Measurements from ENCODE around the gene SLC25A34. TPM values are rescaled to one million over a fixed set of nuclear protein-coding genes. Genes with fewer than 3 reads are reported as not detected.

SLC25A34 gene
- total RNA-seq, 4 donors from 2014 or later: 7.8 to 17.2 (median 13.8) TPM

DNA sequence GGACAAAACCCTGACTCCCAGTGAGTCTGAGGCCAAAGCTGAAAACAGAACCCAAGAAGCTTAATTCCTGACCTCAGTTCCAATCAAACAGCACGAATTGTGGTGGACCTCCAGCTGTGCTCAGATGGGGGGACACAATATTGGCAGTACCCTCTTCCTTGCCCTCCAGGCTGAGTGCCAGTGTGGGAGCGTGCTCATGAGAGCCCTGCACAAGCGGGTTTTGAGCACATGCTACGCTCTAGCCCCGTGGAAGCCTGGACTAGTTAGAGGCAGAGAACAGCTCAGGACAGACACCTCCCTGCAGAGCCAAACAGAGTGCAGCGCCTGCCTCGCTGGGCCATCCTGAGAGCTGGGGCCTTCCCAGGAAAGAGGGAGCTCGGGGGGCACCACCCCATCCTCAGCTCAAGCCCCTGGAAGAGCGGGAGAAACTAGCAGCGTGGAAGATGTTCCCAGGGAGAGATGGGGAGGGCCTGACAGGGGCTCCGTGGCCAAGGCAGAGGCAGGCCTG is 2.8 kb upstream of the SLC25A34 start:
- Histone ChIP-seq H3K4me1 (peaks cover 30 to 41% of the 10 kb centered on the region in 2 donors), H3K9me3 (no peaks in the 10 kb centered on the region), H3K36me3 (peaks cover 0 to 67% of the 10 kb centered on the region in 2 donors), H3K4me3 (no peak overlapping the region), H3K27me3 (no peaks in the 10 kb centered on the region), H3K27ac (peak overlapping the region; percentile 59 to 95 (median 89))
- TF ChIP-seq, protein P1, sequence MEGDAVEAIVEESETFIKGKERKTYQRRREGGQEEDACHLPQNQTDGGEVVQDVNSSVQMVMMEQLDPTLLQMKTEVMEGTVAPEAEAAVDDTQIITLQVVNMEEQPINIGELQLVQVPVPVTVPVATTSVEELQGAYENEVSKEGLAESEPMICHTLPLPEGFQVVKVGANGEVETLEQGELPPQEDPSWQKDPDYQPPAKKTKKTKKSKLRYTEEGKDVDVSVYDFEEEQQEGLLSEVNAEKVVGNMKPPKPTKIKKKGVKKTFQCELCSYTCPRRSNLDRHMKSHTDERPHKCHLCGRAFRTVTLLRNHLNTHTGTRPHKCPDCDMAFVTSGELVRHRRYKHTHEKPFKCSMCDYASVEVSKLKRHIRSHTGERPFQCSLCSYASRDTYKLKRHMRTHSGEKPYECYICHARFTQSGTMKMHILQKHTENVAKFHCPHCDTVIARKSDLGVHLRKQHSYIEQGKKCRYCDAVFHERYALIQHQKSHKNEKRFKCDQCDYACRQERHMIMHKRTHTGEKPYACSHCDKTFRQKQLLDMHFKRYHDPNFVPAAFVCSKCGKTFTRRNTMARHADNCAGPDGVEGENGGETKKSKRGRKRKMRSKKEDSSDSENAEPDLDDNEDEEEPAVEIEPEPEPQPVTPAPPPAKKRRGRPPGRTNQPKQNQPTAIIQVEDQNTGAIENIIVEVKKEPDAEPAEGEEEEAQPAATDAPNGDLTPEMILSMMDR (IDR thresholded peaks at IDR 0.05 in 4 of 5, conservative IDR thresholded peaks at IDR 0.05 in 1 of 5): no peak
- no peak for TF ChIP-seq POLR2A (IDR thresholded peaks at IDR 0.05)
- peak in 1 of 2 donors; percentile 14 for DNase-seq
- ATAC-seq: no peak
- in situ Hi-C loops (cut with MboI; ENCODE audit: low sequenced_read_pairs in 4 of 4): loop anchor here in 2 of 4 donors (10.0 to 25.0 kb wide), 2 partner anchors 138 to 146 kb away; partner anchors contain the start of gene AGMAT (in 1 of the 2)
- intact Hi-C loops (cut with DNase I; ENCODE audit: low total_unique reads): no loop called here

GRCh38 chr1:15733726-15734226 is 2.3 kb upstream of the SLC25A34 start:
- Histone ChIP-seq H3K4me3 (no peak overlapping the region), H3K4me1 (peaks cover 32 to 41% of the 10 kb centered on the region in 2 donors), H3K27ac (peak overlapping the region; percentile 59 to 95 (median 89)), H3K36me3 (peaks cover 0 to 62% of the 10 kb centered on the region in 2 donors), H3K27me3 (no peaks in the 10 kb centered on the region), H3K9me3 (no peaks in the 10 kb centered on the region)
- intact Hi-C loops (cut with DNase I; ENCODE audit: low total_unique reads) (no loop called here), in situ Hi-C loops (cut with MboI; ENCODE audit: low sequenced_read_pairs in 4 of 4) (loop anchor here in 2 of 4 donors (10.0 to 25.0 kb wide), 2 partner anchors 139 to 146 kb away; partner anchors contain the start of gene AGMAT (in 1 of the 2))
- TF ChIP-seq, protein P1 (IDR thresholded peaks at IDR 0.05 in 4 of 5, conservative IDR thresholded peaks at IDR 0.05 in 1 of 5): no peak
- no peak for TF ChIP-seq POLR2A (IDR thresholded peaks at IDR 0.05)
- ATAC-seq: no peak
- peak in 1 of 2 donors; percentile 11 for DNase-seq

DNA sequence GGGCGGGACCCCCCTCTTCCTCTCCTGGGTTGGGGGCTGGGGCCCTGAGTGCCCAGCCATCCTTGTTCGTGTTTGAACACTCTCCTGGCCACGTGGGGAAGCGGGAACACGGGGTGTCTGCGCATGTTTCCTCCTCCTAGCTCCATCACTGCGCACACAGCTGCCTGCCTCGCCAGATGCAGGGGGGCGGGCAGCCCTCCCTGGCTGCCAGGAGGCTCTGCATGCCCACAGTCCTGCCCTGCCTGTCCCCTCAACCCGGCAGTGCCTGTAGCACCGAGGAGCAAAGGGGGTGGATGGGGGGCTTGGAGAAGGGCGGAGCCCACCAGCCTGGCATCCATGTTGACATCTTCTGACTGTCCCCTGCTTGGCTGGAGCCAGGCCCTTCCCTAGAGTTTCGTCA is 1.8 kb upstream of the SLC25A34 start:
- H3K27ac ChIP-seq: peak overlapping the region; percentile 86 to 96 (median 94)
- in situ Hi-C loops (cut with MboI; ENCODE audit: low sequenced_read_pairs in 4 of 4) (loop anchor here in 2 of 4 donors (10.0 to 25.0 kb wide), 2 partner anchors 139 to 147 kb away; partner anchors contain the start of gene AGMAT (in 1 of the 2)), intact Hi-C loops (cut with DNase I; ENCODE audit: low total_unique reads) (no loop called here)
- ATAC-seq (no peak), DNase-seq (peak in 1 of 2 donors; percentile 15)
- H3K4me3 ChIP-seq: no peak overlapping the region
- TF ChIP-seq, protein P1 (IDR thresholded peaks at IDR 0.05 in 4 of 5, conservative IDR thresholded peaks at IDR 0.05 in 1 of 5): no peak
- TF ChIP-seq POLR2A (IDR thresholded peaks at IDR 0.05): no peak
- H3K36me3 ChIP-seq: peaks cover 0 to 57% of the 10 kb centered on the region in 2 donors
- no peaks in the 10 kb centered on the region for H3K27me3 ChIP-seq
- H3K4me1 ChIP-seq: peaks cover 37 to 43% of the 10 kb centered on the region in 2 donors
- H3K9me3 ChIP-seq: no peaks in the 10 kb centered on the region

GRCh38 chr1:15734901-15735300 is 1.2 kb upstream of the SLC25A34 start:
- peak overlapping the region; percentile 86 to 96 (median 94) for H3K27ac ChIP-seq
- H3K27me3 ChIP-seq: no peaks in the 10 kb centered on the region
- ATAC-seq (no peak), DNase-seq (peak in 1 of 2 donors; percentile 22)
- H3K4me1 ChIP-seq: peaks cover 40 to 47% of the 10 kb centered on the region in 2 donors
- peaks cover 0 to 51% of the 10 kb centered on the region in 2 donors for H3K36me3 ChIP-seq
- intact Hi-C loops (cut with DNase I; ENCODE audit: low total_unique reads) (loop anchor here (5.0 kb wide), 2 partner anchors 138 to 158 kb away; no protein-coding TSS in a partner anchor), in situ Hi-C loops (cut with MboI; ENCODE audit: low sequenced_read_pairs in 4 of 4) (loop anchor here in 2 of 4 donors (10.0 to 25.0 kb wide), 2 partner anchors 140 to 148 kb away; partner anchors contain the start of gene AGMAT (in 1 of the 2))
- H3K9me3 ChIP-seq: no peaks in the 10 kb centered on the region
- no peak overlapping the region for H3K4me3 ChIP-seq
- TF ChIP-seq, protein P1 (IDR thresholded peaks at IDR 0.05 in 4 of 5, conservative IDR thresholded peaks at IDR 0.05 in 1 of 5): no peak
- TF ChIP-seq POLR2A (IDR thresholded peaks at IDR 0.05): no peak

All from gastrocnemius medialis (tissue), 4 donors.